IPS DF 19.7 (cell line): Measurements from ENCODE around the gene PTBP3.

Experiments
- DNase-seq: peaks from one replicate; pipeline ENCODE4 v3.0.0-alpha.2; 2013; ENCODE audit warnings: low read depth, low spot score

The PTBP3 gene

DNA sequence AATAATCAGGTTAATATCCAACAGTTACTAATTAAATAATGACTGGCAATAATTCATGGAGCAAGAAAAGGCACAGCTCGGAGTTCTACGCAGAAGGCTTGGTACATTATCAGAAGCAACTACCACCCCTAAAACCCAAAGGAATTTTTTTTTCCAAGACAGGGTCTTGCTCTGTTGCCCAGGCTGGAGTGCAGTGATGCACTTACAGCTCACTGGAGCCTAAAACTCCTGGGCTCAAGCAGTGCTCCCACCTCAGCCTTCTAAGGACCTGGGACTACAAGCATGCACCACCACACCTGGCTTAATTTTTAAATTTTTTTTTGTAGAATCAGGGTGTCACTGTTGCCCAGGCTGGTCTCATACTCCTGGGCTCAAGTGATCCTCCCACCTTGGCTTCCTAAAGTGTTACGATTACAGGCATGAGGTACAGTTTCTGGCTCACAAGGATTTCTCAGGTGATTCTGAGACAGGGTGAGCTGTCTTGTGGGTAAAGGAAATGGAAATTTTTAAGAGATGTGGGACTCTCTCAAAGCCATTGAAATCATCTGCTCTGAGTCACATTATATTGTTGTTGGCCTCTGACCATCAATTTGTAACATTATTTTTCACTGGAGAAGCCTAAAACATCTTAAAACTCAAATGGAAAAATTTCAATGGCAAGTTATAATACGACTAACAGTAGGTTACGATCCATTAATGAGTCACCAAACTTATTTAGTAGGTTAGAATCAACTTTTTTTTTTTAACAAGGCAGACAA, 26.8 kb upstream of the PTBP3 start:
- DNase-seq: no peak

GRCh38 chr9:112355427-112355897, 22.0 kb upstream of the PTBP3 start:
- no peak for DNase-seq

GRCh38 chr9:112354081-112354743, 20.8 kb upstream of the PTBP3 start:
- DNase-seq: no peak

DNA sequence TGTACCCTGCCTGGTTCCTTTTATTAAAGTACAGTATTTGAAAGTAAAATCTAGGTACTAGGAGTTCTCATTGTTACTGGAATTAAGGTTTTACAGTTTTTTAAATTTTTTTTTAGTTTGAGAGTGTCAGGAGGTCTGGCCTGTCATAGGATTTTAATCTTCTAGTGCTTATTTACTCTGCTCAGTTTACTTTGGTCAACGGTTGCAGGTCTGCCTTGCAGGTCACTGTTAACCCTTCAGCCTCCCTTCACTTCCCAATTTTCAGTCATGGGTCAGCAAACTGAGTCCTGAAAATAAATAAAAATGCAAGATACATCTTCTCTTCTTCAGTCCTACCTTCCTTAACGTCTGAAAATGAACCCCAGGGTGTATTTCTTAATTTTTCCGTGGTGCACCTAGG, 18.8 kb upstream of the PTBP3 start:
- no peak for DNase-seq

DNA sequence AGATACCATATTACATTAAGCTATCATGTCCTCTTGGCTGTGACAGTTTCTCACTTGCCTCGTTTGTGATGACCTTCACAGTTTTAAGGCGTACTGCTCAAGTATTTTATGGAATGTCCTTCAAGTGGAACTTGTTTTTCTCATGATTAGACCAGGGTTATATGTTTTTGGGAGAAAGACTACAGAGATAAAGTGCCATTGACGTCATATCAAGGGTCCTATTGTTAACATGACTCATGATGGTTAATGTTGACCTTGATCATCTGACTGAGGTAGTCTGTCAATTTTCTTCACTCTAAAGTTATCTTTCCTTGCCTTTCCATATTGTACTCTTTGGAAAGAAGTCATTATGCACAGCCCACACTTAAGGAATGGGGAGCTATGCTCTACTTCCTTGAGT, 17.8 kb upstream of the PTBP3 start:
- DNase-seq: no peak

DNA sequence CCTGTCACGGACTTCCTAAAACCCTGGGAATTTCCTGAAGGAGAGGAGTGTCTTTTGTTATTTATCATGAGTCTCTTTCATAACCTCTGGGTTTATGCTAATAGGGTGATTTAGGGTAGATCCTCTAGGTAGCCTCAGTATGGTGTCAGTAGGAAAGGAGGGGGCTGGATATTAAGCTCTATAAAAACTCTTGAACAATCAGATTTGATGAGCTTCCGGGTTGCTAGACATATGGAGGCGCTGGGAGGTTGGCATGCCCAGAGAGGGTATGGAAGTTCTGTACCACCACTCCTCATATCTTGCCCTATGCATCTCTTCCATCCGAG, 15.6 kb upstream of the PTBP3 start:
- DNase-seq: no peak

DNA sequence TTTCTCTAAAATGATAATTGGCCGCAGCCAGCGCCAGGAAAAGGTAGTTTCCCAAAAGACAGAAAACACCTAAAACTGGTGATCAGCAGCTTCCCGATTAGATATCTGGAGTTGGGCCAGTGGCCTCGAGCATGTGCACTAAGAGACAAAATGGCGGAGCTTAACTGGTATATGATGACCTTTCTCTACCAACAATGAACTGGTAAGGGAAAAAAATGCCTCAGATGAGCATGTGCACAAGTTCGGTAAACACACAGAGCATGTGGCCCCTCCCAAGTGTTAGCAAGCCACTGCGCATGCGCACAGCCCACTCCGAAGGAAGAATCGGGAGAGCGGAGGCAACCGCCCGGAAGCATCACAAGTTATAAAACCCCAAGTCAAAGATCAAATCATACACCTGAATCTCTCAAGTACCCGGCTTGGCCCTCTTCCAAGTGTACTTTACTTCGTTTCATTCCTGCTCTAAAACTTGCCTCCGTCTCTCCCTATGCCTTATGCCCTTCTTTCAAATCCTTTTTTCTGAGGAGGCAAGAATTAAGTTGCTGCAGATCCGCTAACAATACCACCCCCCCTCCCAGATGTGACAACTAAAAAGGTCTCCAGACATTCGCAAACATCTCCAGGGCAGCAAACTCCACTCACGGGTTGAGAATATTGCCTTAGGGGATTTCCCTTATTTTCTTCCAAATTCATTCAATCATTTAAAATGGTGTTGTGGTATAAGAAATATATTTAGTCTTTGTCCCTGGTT, 15.0 kb upstream of the PTBP3 start:
- DNase-seq: no peak

GRCh38 chr9:112341730-112342129, 8.3 kb upstream of the PTBP3 start:
- no peak for DNase-seq

- DNase-seq: no peak
Observed at GRCh38 chr9:112339886-112340285, 6.5 kb upstream of the PTBP3 start.

GRCh38 chr9:112338561-112338960, 5.1 kb upstream of the PTBP3 start:
- DNase-seq: no peak

DNA sequence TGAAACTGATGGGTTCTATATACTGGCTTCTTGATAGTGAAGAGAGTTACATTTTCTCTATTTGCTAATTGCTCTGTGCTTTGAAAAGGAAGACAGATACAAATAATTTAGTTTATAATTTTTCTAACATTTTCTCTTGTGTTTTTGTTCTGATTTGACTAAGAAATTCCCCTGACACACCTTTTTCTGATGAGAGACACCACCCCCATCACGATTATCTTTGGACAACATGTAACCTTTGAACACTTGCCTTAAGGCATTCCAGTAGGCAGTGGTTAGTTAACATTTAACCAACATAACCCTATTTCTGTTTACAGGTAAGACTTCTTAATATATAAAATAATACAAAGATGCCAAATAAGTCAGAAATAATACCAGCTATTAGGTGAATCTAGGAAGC, 4.1 kb upstream of the PTBP3 start:
- DNase-seq: no peak

GRCh38 chr9:112334432-112334841, 1.0 kb upstream of the PTBP3 start:
- DNase-seq: no peak

GRCh38 chr9:112333639-112334431, 416 bp upstream of the PTBP3 start:
- no peak for DNase-seq

DNA sequence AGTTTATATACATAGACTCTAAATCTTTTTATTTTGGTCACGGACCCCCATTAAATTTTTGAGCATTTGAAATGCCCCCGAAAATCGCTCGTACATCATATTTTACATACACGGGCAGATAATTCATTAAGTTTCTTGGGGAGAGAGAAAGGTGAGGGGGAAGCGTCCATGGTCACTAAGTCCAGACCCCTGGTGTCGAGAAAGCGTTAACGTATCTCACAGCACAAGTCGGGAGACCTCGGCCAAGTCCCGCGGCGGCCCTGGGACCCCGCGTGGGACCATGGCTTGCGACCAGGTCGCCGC, 794 bp downstream of the PTBP3 start:
- DNase-seq: no peak

GRCh38 chr9:112332214-112332613, 1.2 kb downstream of the PTBP3 start:
- no peak for DNase-seq

- DNase-seq: no peak
Observed at GRCh38 chr9:112331674-112331952, 1.8 kb downstream of the PTBP3 start.

DNA sequence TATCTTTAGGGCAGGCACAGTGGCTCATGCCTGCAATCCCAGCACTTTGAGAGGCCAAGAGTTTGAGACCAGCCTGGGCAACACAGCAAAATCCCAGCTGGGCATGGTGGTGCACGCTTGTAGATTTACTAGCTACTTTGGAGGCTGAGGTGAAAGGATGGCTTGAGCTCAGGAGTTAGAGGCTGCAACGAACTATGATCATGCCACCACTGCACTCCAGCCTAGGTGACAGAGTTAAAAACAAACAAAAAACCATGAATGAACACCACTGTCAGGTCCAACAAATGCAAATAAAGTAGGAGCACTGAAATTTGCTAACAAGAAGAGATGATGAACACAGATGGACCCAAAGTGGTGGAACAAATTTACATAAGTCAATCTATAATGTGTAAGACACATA, 4.9 kb downstream of the PTBP3 start:
- DNase-seq: no peak

GRCh38 chr9:112327718-112328450, 5.5 kb downstream of the PTBP3 start:
- DNase-seq: no peak

- no peak for DNase-seq
Observed at GRCh38 chr9:112326194-112326593, 7.2 kb downstream of the PTBP3 start.

DNA sequence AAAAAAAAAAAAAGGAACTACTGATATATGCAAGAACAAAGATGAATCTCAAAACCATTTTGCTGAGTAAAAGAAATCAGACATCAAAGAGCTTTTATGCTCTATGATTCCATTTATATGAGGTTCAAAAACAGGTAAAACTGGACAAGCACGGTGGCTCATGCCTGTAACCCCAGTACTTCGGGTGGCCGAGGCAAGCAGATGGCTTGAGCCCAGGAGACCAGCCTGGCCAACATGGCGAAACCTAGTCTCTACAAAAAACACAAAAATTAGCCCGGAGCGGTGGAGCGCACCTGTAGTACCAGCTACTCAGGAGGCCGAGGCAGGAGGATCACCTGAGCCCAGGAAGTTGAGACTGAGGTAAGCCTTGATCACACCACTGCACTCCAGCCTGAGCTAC, 7.8 kb downstream of the PTBP3 start:
- DNase-seq: no peak

DNA sequence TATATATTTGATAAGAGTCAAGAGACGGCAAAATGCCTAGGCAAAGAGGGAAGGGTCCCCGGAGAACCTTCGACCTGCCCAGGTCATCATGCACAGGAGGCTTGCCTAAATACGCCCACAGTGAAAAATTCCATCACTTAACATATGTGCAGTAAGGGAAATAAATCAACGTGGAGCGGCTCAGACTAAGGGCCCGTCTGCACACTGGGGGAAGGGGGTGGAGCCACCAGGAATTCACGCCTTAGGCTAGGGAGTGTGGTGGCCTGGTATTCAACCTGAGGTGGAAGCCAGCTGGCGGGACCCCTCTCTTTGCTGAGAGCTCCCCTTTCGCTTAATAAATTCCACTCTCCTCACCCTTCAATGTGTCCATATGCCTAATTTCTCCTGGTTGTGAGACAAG, 8.3 kb downstream of the PTBP3 start:
- DNase-seq: no peak

DNA sequence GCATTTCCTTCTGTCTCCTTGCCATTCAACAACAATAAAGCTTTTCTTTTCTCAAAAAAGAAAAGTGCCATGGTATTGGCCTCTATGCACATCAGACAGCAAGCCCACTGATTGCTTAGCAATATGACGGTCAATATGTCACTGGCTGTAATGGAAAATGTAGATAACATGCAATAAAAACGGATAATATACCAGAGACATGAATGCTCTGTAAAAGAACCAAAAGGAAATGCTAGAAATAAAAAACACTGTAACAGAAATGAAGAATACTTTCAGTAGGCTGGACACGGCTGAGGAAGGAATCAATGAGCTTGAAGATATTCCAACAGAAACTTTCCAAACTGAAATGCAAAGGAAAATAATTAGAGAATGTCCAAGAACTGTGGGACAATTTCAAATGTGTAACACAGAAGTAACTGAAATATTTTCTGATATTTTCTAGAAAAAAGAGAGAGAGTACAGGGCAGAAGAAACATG, 10.0 kb downstream of the PTBP3 start:
- DNase-seq: no peak
